Retina (tissue), 1 donor: Measurements from ENCODE around the gene LCNL1.

Source experiments
- DNase-seq: peaks from one replicate; pipeline ENCODE4 v3.0.0-alpha.2; 2016

Gene LCNL1

GRCh38 chr9:136977223-136977622 is 5.6 kb upstream of the LCNL1 start, which contains the start of gene PTGDS:
Gene PTGDS, plus strand, starts transcription at chr9:136977504. Its CDS starts 75 bp downstream, at chr9:136977579.
- DNase-seq = no peak

- DNase-seq = no peak
Observed at GRCh38 chr9:136977649-136978072, 5.1 kb upstream of the LCNL1 start.

- peak; percentile 72 for DNase-seq
Observed at GRCh38 chr9:136978073-136978864, 4.5 kb upstream of the LCNL1 start.

GRCh38 chr9:136978865-136979544 is 3.8 kb upstream of the LCNL1 start:
- no peak for DNase-seq

GRCh38 chr9:136979769-136980587 is 2.8 kb upstream of the LCNL1 start:
- no peak for DNase-seq

GRCh38 chr9:136980669-136981478 is 1.9 kb upstream of the LCNL1 start:
- no peak for DNase-seq

- no peak for DNase-seq
Observed at GRCh38 chr9:136981588-136982231, 1.1 kb upstream of the LCNL1 start.

- no peak for DNase-seq
Observed at GRCh38 chr9:136983167-136983566, 374 bp downstream of the LCNL1 start.

GRCh38 chr9:136983656-136984314 is 992 bp downstream of the LCNL1 start:
- DNase-seq = no peak

GRCh38 chr9:136984464-136985026 is 1.8 kb downstream of the LCNL1 start:
- no peak for DNase-seq

GRCh38 chr9:136985027-136985602 is 2.3 kb downstream of the LCNL1 start:
- no peak for DNase-seq

- no peak for DNase-seq
Observed at GRCh38 chr9:136985853-136986252, 3.1 kb downstream of the LCNL1 start.

- no peak for DNase-seq
Observed at GRCh38 chr9:136988872-136989271, 6.1 kb downstream of the LCNL1 start.

GRCh38 chr9:136990242-136990911 is 7.6 kb downstream of the LCNL1 start:
- DNase-seq = no peak

- DNase-seq = peak; percentile 78
Observed at GRCh38 chr9:136991993-136992818, 9.4 kb downstream of the LCNL1 start, which contains the start of gene PAXX. Gene PAXX, plus strand, starts transcription at chr9:136992422. Its CDS starts 22 bp downstream, at chr9:136992444.

GRCh38 chr9:136992819-136993369 is 10.1 kb downstream of the LCNL1 start:
- DNase-seq = no peak

- no peak for DNase-seq
Observed at GRCh38 chr9:136994180-136994887, 11.5 kb downstream of the LCNL1 start.

- no peak for DNase-seq
Observed at GRCh38 chr9:136994888-136995230, 12.1 kb downstream of the LCNL1 start.
